Liver (tissue), 9 donors: Measurements from ENCODE around the gene KRT75. TPM values are rescaled to one million over a fixed set of nuclear protein-coding genes. Genes with fewer than 3 reads are reported as not detected.

Source experiments
- DNase-seq: peaks from one replicate; pipeline ENCODE4 v3.0.0-alpha.2; 2017; ENCODE audit warnings: low spot score
- H3K27ac ChIP-seq, 2 donors: one replicate each; pipeline ENCODE4 v1.7.0; 2013; ENCODE audit warnings: inconsistent platforms in 2 of 2, low read length in 2 of 2, control low read depth in 1 of 2, low read depth in 1 of 2, mild to moderate bottlenecking in 1 of 2
- H3K27me3 ChIP-seq, 4 donors: one replicate each; pipeline versions ENCODE4 v1.6.1 to v1.7.0; 2013; ENCODE audit warnings: low read length in 3 of 4, inconsistent platforms in 1 of 4, mild to moderate bottlenecking in 1 of 4, moderate library complexity in 1 of 4; ENCODE audit not compliant: control insufficient read depth in 4 of 4, insufficient read depth in 4 of 4
- H3K36me3 ChIP-seq, 4 donors: one replicate each; pipeline versions ENCODE4 v1.6.1 to v1.7.0; 2013; ENCODE audit warnings: low read length in 3 of 4, mild to moderate bottlenecking in 3 of 4, low read depth in 1 of 4, moderate library complexity in 1 of 4; ENCODE audit not compliant: control insufficient read depth in 4 of 4, insufficient read depth in 3 of 4
- H3K4me1 ChIP-seq, 4 donors: one replicate each; pipeline versions ENCODE4 v1.6.1 to v1.7.0; 2013; ENCODE audit warnings: low read length in 3 of 4, mild to moderate bottlenecking in 3 of 4, moderate library complexity in 1 of 4; ENCODE audit not compliant: control insufficient read depth in 4 of 4, insufficient read depth in 4 of 4
- H3K4me3 ChIP-seq, 3 donors: one replicate each; pipeline versions ENCODE4 v1.6.1 to v1.7.0; 2013; ENCODE audit warnings: low read length in 3 of 3, control low read depth in 1 of 3, low read depth in 1 of 3, mild to moderate bottlenecking in 1 of 3
- H3K9ac ChIP-seq, 2 donors: one replicate each; pipeline ENCODE4 v1.7.0; 2013; ENCODE audit warnings: low read length in 2 of 2, mild to moderate bottlenecking in 2 of 2, moderate library complexity in 2 of 2, control low read depth in 1 of 2, low read depth in 1 of 2
- H3K9me3 ChIP-seq, 4 donors: one replicate each; pipeline versions ENCODE4 v1.6.1 to v1.7.0; 2013; ENCODE audit warnings: low read length in 3 of 4; ENCODE audit not compliant: control insufficient read depth in 4 of 4
- EGR1 ChIP-seq, 2 donors: IDR thresholded peaks; 2 replicates each; pipeline ENCODE4 v1.6.1; 2016 to 2018; ENCODE audit warnings: antibody characterized with exemption in 2 of 2, low read depth in 2 of 2
- FOXA1 ChIP-seq: IDR thresholded peaks from 2 replicates; pipeline ENCODE4 v1.6.1; 2016; ENCODE audit warnings: antibody characterized with exemption
- FOXA2 ChIP-seq: IDR thresholded peaks from 2 replicates; pipeline ENCODE4 v1.6.1; 2016; ENCODE audit warnings: antibody characterized with exemption
- HNF4A ChIP-seq, 2 donors: conservative IDR thresholded peaks; 2 replicates each; pipeline ENCODE4 v1.6.1; 2016; ENCODE audit warnings: antibody characterized with exemption in 2 of 2, mild to moderate bottlenecking in 2 of 2
- HNF4G ChIP-seq: IDR thresholded peaks from 2 replicates; pipeline ENCODE4 v1.6.1; 2016; ENCODE audit warnings: antibody characterized with exemption
- JUND ChIP-seq, 2 donors: IDR thresholded peaks; 2 replicates each; pipeline ENCODE4 v1.6.1; 2016; ENCODE audit warnings: antibody characterized with exemption in 2 of 2
- NR2F2 ChIP-seq: IDR thresholded peaks from 2 replicates; pipeline ENCODE4 v1.6.1; 2016; ENCODE audit warnings: antibody characterized with exemption
- RAD21 ChIP-seq, 2 donors: IDR thresholded peaks; 2 replicates each; pipeline ENCODE4 v1.6.1; 2016; ENCODE audit warnings: antibody characterized with exemption in 2 of 2, mild to moderate bottlenecking in 2 of 2
- RXRA ChIP-seq, 2 donors: IDR thresholded peaks; 2 replicates each; pipeline ENCODE4 v1.6.1; 2017 to 2018; ENCODE audit warnings: antibody characterized with exemption in 2 of 2, mild to moderate bottlenecking in 1 of 2
- SP1 ChIP-seq: IDR thresholded peaks from 2 replicates; pipeline ENCODE4 v1.6.1; 2018; ENCODE audit warnings: antibody characterized with exemption, mild to moderate bottlenecking
- WGBS: extraction: QIAGEN DNeasy Blood & Tissue Kit; methylation state at CpG from one replicate; pipeline ENCODE4 v1.1.7; 2013; 5-methylcytosine and 5-hydroxymethylcytosine counted together
- polyA plus RNA-seq, 2 donors: library from polyadenylated mRNA; stranded (reverse) in 1 of 2; unstranded in 1 of 2; fragments of 200-250 nt in 1 of 2; fragments of >200 nt in 1 of 2; fragmentation: Nextera tagmentation in 1 of 2; extraction: Ambion mirVana in 1 of 2; gene quantifications; one replicate each; pipeline versions ENCODE4 v1.2.1 to v1.2.3, GENCODE V29; 2013 to 2015
- total RNA-seq, 2 donors: library from RNA; depleted of rRNA; stranded (reverse); fragments of >200 nt; gene quantifications; one replicate each; pipeline ENCODE4 v1.2.3, GENCODE V29; 2014
- TF ChIP-seq, protein P1 (sequence below): IDR thresholded peaks from 2 replicates; pipeline ENCODE4 v1.6.1; 2016; ENCODE audit warnings: antibody characterized with exemption
- TF ChIP-seq, protein P2 (sequence below): IDR thresholded peaks from 2 replicates; pipeline ENCODE4 v1.6.1; 2016; ENCODE audit warnings: antibody characterized with exemption
- TF ChIP-seq, protein P3 (sequence below): IDR thresholded peaks from 2 replicates; pipeline ENCODE4 v1.6.1; 2016; ENCODE audit warnings: antibody characterized with exemption, mild to moderate bottlenecking
- TF ChIP-seq, protein P4 (sequence below): IDR thresholded peaks from 2 replicates; pipeline ENCODE4 v1.6.1; 2016; ENCODE audit warnings: antibody characterized with exemption
- donor health status: healthy.
- donor health status: healthy.
- donor health status: healthy.
- donor health status: healthy.
- donor health status: healthy.

Gene KRT75
- total and polyA plus RNA-seq, 4 donors, result not detected

- no peak overlapping the region for H3K4me3 ChIP-seq
- 94% methylated on average over 6 of the region's 6 CpGs for WGBS
- no peak overlapping the region for H3K9ac ChIP-seq
- no peak overlapping the region for H3K27ac ChIP-seq
- H3K27me3 ChIP-seq, result peaks cover 0 to 7% (median 0%) of the 10 kb centered on the region in 4 donors
- no peaks in the 10 kb centered on the region for H3K4me1 ChIP-seq
- H3K36me3 ChIP-seq, result no peaks in the 10 kb centered on the region
- no peak for DNase-seq
- H3K9me3 ChIP-seq, result no peaks in the 10 kb centered on the region
- no peak for TF ChIP-seq RAD21 (IDR thresholded peaks at IDR 0.05)
- TF ChIP-seq RXRA (IDR thresholded peaks at IDR 0.05), result no peak
- no peak for TF ChIP-seq FOXA2
- TF ChIP-seq, protein P1, sequence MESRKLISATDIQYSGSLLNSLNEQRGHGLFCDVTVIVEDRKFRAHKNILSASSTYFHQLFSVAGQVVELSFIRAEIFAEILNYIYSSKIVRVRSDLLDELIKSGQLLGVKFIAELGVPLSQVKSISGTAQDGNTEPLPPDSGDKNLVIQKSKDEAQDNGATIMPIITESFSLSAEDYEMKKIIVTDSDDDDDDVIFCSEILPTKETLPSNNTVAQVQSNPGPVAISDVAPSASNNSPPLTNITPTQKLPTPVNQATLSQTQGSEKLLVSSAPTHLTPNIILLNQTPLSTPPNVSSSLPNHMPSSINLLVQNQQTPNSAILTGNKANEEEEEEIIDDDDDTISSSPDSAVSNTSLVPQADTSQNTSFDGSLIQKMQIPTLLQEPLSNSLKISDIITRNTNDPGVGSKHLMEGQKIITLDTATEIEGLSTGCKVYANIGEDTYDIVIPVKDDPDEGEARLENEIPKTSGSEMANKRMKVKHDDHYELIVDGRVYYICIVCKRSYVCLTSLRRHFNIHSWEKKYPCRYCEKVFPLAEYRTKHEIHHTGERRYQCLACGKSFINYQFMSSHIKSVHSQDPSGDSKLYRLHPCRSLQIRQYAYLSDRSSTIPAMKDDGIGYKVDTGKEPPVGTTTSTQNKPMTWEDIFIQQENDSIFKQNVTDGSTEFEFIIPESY, result no peak
- no peak for TF ChIP-seq FOXA1
- TF ChIP-seq EGR1 (IDR thresholded peaks at IDR 0.05; ENCODE audit: low read depth in 2 of 2), result no peak
These were observed 774 bp upstream of the KRT75 start for GRCh38 chr12:52434760-52435530.

DNA sequence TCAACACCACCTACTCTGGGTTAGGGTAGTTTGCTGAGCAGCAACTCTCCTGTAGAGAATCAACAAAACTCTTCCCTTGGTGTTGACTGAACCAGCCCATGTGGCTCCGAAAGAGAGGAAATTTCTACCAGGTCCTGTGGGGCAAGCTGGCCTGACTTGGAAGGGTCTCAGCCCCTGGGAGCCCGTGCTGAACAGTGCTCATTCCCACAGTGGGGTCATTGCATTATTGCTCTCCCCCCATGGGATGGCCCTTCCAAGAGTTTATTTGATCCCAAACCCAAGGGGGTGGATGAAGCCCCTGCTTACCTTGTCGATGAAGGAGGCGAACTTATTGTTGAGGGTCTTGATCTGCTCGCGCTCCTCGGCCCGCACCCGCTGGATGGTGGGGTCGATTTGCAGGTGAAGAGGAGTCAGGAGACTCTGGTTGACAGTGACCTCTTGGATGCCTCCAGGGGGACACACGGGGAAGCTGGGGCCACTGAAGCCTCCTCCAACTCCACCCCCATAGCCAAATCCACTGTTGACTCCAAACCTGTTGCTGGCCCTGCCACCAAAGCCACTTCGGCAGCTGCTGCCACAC lies 580 bp downstream of the KRT75 start:
- H3K27me3 ChIP-seq, result peaks cover 0 to 7% (median 0%) of the 10 kb centered on the region in 4 donors
- no peak overlapping the region for H3K9ac ChIP-seq
- H3K4me3 ChIP-seq, result no peak overlapping the region
- no peak overlapping the region for H3K27ac ChIP-seq
- H3K36me3 ChIP-seq, result no peaks in the 10 kb centered on the region
- WGBS, result 93% methylated on average over 12 of the region's 12 CpGs
- H3K9me3 ChIP-seq, result no peaks in the 10 kb centered on the region
- no peaks in the 10 kb centered on the region for H3K4me1 ChIP-seq
- no peak for TF ChIP-seq EGR1 (IDR thresholded peaks at IDR 0.05; ENCODE audit: low read depth in 2 of 2)
- no peak for TF ChIP-seq NR2F2
- TF ChIP-seq, protein P2, sequence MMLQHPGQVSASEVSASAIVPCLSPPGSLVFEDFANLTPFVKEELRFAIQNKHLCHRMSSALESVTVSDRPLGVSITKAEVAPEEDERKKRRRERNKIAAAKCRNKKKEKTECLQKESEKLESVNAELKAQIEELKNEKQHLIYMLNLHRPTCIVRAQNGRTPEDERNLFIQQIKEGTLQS, result no peak
- no peak for TF ChIP-seq RXRA (IDR thresholded peaks at IDR 0.05)
- no peak for TF ChIP-seq SP1
- TF ChIP-seq FOXA2, result no peak
- TF ChIP-seq, protein P3, sequence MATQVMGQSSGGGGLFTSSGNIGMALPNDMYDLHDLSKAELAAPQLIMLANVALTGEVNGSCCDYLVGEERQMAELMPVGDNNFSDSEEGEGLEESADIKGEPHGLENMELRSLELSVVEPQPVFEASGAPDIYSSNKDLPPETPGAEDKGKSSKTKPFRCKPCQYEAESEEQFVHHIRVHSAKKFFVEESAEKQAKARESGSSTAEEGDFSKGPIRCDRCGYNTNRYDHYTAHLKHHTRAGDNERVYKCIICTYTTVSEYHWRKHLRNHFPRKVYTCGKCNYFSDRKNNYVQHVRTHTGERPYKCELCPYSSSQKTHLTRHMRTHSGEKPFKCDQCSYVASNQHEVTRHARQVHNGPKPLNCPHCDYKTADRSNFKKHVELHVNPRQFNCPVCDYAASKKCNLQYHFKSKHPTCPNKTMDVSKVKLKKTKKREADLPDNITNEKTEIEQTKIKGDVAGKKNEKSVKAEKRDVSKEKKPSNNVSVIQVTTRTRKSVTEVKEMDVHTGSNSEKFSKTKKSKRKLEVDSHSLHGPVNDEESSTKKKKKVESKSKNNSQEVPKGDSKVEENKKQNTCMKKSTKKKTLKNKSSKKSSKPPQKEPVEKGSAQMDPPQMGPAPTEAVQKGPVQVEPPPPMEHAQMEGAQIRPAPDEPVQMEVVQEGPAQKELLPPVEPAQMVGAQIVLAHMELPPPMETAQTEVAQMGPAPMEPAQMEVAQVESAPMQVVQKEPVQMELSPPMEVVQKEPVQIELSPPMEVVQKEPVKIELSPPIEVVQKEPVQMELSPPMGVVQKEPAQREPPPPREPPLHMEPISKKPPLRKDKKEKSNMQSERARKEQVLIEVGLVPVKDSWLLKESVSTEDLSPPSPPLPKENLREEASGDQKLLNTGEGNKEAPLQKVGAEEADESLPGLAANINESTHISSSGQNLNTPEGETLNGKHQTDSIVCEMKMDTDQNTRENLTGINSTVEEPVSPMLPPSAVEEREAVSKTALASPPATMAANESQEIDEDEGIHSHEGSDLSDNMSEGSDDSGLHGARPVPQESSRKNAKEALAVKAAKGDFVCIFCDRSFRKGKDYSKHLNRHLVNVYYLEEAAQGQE, result no peak
- no peak for TF ChIP-seq HNF4A (conservative IDR thresholded peaks at IDR 0.05)
- no peak for TF ChIP-seq JUND (IDR thresholded peaks at IDR 0.05)
- TF ChIP-seq FOXA1, result no peak
- TF ChIP-seq, protein P4, sequence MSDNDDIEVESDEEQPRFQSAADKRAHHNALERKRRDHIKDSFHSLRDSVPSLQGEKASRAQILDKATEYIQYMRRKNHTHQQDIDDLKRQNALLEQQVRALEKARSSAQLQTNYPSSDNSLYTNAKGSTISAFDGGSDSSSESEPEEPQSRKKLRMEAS, result no peak
- no peak for TF ChIP-seq HNF4G
- no peak for DNase-seq
